ENCODE data around the gene MGAM2. TPM values are rescaled to one million over a fixed set of nuclear protein-coding genes. Genes with fewer than 3 reads are reported as not detected.

The MGAM2 gene
- total and polyA plus RNA-seq, 2 of the 4 experiments (the other 2 are of a cell fraction), result not detected

- no peak for ATAC-seq (ENCODE audit: low read depth)
- TF ChIP-seq NFE2L2 (IDR thresholded peaks at IDR 0.05; ENCODE audit: low read depth, low read length), result no peak
- no peak for TF ChIP-seq RCOR1 (IDR thresholded peaks at IDR 0.05; ENCODE audit: insufficient replicate concordance, low read length)
- no peak for TF ChIP-seq ELK1 (IDR thresholded peaks at IDR 0.05; ENCODE audit: borderline replicate concordance, low read depth, low read length)
- no peak for TF ChIP-seq MAFK (IDR thresholded peaks at IDR 0.05; ENCODE audit: low read depth, low read length)
- TF ChIP-seq RAD21 (IDR thresholded peaks at IDR 0.05; ENCODE audit: low read length), result no peak
- no peak for TF ChIP-seq RFX5 (IDR thresholded peaks at IDR 0.05; ENCODE audit: low read depth, low read length)
- no peak for TF ChIP-seq MXI1 (IDR thresholded peaks at IDR 0.05; ENCODE audit: borderline replicate concordance, low read depth, low read length)
- no peak for TF ChIP-seq POLR2A (IDR thresholded peaks at IDR 0.05; ENCODE audit: low read depth, low read length)
- TF ChIP-seq, protein P1, sequence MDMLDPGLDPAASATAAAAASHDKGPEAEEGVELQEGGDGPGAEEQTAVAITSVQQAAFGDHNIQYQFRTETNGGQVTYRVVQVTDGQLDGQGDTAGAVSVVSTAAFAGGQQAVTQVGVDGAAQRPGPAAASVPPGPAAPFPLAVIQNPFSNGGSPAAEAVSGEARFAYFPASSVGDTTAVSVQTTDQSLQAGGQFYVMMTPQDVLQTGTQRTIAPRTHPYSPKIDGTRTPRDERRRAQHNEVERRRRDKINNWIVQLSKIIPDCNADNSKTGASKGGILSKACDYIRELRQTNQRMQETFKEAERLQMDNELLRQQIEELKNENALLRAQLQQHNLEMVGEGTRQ (IDR thresholded peaks at IDR 0.05; ENCODE audit: low read depth, low read length), result no peak
- H3K14ac ChIP-seq (replicated peaks; ENCODE audit: low read depth, low read length), result no peak overlapping the region
- in situ Hi-C loops (cut with MboI; ENCODE audit: low sequenced_read_pairs), result loop anchor here (5.0 kb wide), 1 partner anchor 36 kb away; no protein-coding TSS in a partner anchor
- H4K5ac ChIP-seq (ENCODE audit: low read depth, low read length), result no peak overlapping the region
- no peaks in the 10 kb centered on the region for H3K4me1 ChIP-seq (ENCODE audit: control insufficient read depth, insufficient read depth, low read length)
- H2AK9ac ChIP-seq (replicated peaks; ENCODE audit: low read depth, low read length, poor library complexity), result no peak overlapping the region
- no peaks in the 10 kb centered on the region for H3K9me1 ChIP-seq (ENCODE audit: insufficient read depth, low read length)
- no peak overlapping the region for H3K23ac ChIP-seq (ENCODE audit: low read depth, low read length)
- BruUV-seq (replicated peaks), result no TSS peak
- no peak for DNase-seq
- H3K36me3 ChIP-seq (ENCODE audit: control insufficient read depth, insufficient read depth, low read length), result no peaks in the 10 kb centered on the region
- H3K27me3 ChIP-seq (ENCODE audit: control insufficient read depth, insufficient read depth, low read length), result no peaks in the 10 kb centered on the region
- no peak overlapping the region for H2BK5ac ChIP-seq (ENCODE audit: low read depth, low read length, poor library complexity, severe bottlenecking)
- H4K91ac ChIP-seq (ENCODE audit: insufficient read depth, low read depth, low read length), result no peak overlapping the region
- no CpG with 5 or more reads among the region's 2 CpGs for WGBS, 2 experiments (ENCODE audit: extremely low coverage in 2 of 2, insufficient read length in 1 of 2)
- H3K56ac ChIP-seq (ENCODE audit: extremely low read depth, insufficient read depth, low read length), result no peak overlapping the region
- no peak overlapping the region for H3K9ac ChIP-seq (ENCODE audit: low read depth, low read length)
- H3K79me1 ChIP-seq (ENCODE audit: low read depth in 1 of 2, low read length in 2 of 2), result no peaks in the 10 kb centered on the region
- ChIA-PET POLR2A (ENCODE audit: unreplicated experiment) (no interaction called here), CTCF (no interaction called here)
- no peak overlapping the region for H3K4me3 ChIP-seq (ENCODE audit: insufficient read depth, low read depth, low read length)
- H2BK15ac ChIP-seq (ENCODE audit: low read depth, low read length), result no peak overlapping the region
- peaks cover 4% of the 10 kb centered on the region for H3K9me3 ChIP-seq (ENCODE audit: control insufficient read depth, insufficient read depth, low read length)
- no peak overlapping the region for H2AFZ ChIP-seq (replicated peaks; ENCODE audit: low read length, poor library complexity)
- H2BK20ac ChIP-seq (ENCODE audit: low read depth, low read length), result no peak overlapping the region
- dilution Hi-C loops (cut with HindIII; ENCODE audit: low sequenced_read_pairs, unreplicated experiment), result no loop called here
- H3K18ac ChIP-seq (ENCODE audit: low read depth, low read length), result no peak overlapping the region
- H2BK120ac ChIP-seq (ENCODE audit: low read depth, low read length), result no peak overlapping the region
- no peak overlapping the region for H4K8ac ChIP-seq (ENCODE audit: low read depth in 2 of 2, low read length in 2 of 2)
- no peak overlapping the region for H2AK5ac ChIP-seq (ENCODE audit: low read depth, low read length)
- H4K20me1 ChIP-seq (ENCODE audit: insufficient read depth, low read length), result no peaks in the 10 kb centered on the region
- intact Hi-C loops (cut with micrococcal nuclease), result no loop called here
- H3K4me2 ChIP-seq (ENCODE audit: low read depth, low read length), result no peak overlapping the region
- no peak overlapping the region for H3K4ac ChIP-seq (ENCODE audit: low read depth, low read length)
- H3K27ac ChIP-seq (ENCODE audit: insufficient read depth, low read length), result no peak overlapping the region
Measured at GRCh38 chr7:142098004-142098403, 13.5 kb upstream of the MGAM2 start.

Data from IMR-90 (cell line).